GM19035 (cell line): ENCODE results near the gene NDUFA8.
"Not testable (repeated sequence)": the region's sequence is repeated elsewhere in the genome, so short reads cannot be mapped to it uniquely, and the experiment has no call there.

Experiments used
- ATAC-seq: cut with Tn5 transposase; IDR thresholded peaks from one replicate; pipeline ENCODE4 v1.9.1; 2021; ENCODE audit not compliant: unreplicated experiment

Gene NDUFA8

DNA sequence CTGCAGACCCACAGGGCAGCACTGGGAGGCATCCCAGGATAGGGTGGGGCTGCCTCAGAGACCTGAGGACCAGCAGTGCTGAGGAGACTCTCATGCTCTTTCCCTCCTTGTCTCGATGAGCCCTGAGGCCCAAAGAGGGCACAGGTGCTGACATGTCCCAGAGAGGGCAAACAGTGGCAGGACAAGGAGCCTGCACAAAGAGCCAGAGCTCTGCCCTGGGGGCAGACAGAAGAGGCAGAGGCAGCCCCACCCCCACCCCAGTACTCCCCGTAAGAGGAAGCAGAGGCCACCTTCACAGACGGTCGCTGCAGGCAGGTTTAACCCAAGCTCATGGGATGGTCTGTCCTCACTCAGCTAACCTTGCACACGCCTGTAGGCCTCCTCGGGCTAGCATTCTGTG, 37.1 kb downstream of the NDUFA8 start:
- ATAC-seq, result no peak

DNA sequence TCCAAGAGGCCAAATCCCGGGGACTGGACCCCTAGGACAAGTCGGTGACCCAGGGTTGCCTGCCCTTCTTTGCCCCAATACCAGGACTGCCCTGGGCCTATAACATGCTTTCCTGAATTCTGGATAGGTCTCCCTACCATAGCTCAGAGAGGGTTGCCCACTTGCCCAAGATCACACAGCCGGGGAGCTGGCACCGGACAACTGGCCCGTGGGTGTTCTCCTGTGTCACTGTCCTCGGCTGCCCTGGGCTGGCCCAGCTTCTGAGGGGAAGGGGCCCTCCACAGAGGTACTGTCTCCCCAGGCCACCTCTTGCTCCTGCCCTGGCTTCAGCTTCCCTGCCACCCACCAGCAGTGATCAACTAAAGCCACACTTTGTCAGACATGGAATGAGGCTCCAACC, 37.6 kb downstream of the NDUFA8 start:
- ATAC-seq, result no peak

DNA sequence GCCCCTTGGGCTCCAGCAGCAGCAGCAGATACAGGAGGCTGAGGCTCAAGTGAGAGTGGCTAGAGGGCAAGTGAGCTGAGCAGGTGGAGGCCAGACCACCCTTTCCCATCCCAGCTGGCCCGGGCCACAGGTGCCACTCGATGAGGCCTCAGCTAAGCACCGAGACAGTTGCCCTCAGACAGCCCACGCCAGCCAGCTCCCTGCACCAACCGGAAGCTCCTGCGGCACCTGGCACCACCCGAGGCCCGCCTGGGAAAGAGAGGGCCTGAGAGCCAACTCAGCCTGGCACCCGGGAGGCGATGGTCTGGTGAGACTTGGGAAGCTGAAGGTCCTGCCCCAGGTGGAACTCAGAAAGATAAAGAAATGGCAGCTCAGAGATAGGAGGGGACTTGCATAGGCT, 38.2 kb downstream of the NDUFA8 start:
- no peak for ATAC-seq

DNA sequence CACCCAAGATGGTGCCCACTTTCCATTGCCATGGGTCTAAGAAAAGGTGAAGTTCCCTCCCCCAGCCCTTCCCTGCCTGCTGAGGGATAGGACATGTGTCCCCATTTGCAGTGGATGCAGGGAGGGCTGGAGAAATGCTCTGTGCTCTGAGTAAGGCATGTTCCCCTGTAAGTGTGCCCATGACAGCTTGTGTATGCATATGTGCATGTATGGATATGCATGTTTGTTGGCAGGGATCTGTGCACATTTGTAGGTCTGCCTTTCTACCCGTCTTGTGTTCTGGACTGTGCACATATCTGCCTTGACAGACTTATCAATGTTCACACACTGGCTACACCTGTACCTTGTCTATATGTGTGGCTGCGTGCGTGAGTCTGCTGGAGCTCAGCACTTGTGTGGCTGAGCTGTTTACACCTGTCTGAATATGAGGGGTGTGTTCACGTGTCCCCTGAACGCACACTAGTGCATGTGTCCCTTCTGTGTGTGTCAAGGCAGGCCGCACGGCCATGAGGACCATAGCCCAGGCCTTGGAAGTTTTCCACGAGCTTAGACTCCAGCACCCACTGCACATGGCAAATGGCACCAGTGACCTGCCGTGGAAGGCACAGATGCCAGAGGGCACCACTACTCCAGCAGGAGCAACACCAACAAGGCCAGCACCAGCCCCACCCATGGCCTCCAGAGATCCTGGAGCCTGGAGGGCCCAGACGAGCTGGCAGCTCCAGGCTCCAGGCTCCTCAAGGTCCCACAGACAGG, 39.1 kb downstream of the NDUFA8 start:
- ATAC-seq, result no peak

DNA sequence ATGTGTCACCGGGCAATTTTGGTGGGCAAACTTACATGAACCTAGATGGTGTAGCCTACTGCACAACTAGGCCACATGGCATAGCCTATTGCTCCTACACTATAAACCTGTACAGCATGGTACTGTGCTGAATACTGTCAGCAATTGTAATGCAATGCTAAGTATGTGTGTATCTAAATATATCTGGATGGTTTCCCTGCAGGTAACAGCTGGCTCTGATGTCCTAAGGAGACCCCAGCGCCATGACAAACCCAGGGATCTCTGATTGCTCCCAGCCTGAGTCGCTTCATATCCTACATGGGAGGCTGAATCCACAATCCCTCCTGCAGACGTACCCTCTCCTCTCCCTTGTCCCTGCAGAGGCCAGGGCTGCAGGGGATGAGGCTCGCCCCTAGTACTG, 39.9 kb downstream of the NDUFA8 start:
- no peak for ATAC-seq

DNA sequence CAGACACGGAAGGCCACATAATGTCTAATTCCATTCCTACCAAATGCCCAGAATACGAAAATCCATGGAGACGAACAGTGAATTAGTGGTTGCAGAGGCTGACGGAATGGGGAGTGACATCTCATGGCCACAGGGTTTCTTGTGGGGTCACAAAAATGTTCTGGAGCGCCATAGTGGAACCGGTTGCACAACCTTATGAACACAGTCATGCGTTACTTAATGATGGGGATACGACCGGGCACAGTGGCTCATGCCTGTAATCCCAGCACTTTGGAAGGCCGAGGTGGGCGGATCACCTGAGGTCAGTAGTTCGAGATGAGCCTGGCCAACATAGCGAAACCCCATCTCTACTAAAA, 40.4 kb downstream of the NDUFA8 start:
- ATAC-seq, result no peak

DNA sequence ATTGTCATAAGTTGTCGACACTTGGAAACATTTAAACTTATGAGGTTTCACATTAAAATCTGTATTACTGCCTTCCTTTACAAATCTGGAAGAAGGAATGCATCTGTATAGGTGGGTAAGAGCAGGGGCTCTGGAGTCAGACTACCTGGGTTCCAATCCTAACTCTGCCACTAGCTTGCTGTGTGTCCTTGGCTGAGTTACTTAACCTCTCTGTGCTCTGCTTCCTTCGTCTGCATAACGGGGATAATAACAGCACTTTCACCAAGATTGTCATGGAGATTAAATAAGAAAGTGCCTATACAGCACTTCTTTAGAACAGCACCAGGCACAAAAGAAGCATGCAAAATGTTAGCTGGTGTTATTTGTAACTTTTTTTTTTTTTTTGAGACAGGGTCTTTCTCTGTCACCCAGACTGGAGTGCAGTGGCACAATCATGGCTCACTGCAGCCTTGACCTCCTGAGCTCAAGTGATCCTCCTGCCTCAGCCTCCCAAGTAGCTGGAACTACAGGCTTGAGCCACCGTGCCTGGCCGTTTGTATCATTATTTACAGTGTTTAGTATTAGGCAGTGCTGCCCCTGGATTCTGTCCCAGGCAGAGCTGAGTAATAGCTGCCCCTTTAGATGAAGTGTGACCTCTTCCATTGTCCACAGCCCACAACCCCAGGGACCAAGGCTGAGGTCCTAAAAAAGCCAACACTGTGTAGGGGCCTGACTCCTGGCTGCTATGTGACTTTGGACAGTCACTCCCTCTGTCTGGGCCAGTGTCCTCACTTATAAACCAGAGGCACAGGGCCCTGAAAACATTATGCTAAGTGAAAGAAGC, 41.0 kb downstream of the NDUFA8 start:
- no peak for ATAC-seq

DNA sequence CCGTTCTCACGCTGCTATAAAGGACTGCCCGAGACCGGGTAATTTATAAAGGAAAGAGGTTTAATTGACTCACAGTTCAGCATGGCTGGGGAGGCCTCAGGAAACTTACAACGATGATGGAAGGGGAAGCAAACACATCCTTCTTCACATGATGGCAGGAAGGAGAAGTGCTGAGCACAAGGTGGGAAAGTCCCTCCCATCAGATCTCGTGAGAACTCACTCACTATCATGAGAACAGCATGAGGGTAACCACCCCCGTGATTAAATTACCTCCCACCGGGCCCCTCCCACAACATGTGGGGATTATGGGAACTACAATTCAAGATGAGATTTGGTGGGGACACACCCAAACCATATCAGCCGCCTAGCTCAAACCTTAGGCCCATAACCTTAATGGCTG, 42.3 kb downstream of the NDUFA8 start:
- ATAC-seq, result not testable (repeated sequence)

DNA sequence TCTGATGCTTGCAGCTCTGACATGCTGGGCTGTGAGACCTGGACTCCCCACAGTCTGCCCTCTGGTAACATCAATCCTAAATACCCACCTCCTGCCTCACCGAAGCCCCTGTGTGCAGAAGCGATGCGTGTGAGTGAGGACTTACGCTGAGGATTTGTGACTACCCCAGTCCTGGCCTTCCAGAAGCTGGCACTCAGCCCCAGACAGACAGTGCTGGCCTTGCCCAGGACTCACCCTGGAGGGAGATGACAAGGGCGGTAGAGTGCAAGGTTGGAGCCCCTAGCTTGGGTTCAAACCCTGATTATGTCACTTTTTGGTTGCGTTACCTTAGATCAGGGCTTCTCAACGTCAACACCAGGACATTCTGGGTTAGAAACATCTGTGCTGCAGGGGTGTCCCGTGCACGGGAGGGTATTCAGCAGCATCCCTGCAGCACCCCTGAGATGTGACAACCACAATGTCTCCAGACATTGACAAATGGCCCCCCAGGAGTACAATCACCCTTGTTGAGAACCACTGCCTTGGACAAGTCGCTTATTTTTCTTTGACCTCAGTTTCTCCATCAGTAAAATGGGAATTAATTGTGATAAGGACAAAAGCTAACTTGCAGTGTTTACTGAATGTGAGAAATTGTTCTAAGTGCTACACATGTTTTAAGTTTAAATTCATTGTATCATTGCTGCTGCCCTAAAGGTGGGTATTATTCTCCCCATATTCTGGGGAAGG, 43.0 kb downstream of the NDUFA8 start:
- ATAC-seq, result no peak

DNA sequence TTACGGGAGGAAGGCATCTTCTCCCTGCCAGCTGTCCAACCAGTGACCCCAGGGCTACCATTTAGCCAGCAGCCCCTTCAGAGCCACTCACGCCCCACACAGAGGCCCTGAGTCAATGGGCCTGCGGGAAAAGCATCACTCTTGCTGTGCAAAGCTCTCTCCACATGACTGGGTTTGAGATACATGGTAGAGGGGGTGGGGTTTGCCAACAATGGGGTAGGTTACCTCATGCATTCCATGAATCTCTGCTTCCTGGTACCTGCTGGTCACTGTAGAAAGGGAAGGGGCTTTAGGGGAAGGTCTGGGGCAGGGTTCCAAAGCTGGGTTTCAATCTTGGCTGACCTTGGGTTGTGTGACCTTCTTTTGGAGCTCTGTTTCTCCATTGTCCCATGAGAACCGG, 43.5 kb downstream of the NDUFA8 start:
- no peak for ATAC-seq

DNA sequence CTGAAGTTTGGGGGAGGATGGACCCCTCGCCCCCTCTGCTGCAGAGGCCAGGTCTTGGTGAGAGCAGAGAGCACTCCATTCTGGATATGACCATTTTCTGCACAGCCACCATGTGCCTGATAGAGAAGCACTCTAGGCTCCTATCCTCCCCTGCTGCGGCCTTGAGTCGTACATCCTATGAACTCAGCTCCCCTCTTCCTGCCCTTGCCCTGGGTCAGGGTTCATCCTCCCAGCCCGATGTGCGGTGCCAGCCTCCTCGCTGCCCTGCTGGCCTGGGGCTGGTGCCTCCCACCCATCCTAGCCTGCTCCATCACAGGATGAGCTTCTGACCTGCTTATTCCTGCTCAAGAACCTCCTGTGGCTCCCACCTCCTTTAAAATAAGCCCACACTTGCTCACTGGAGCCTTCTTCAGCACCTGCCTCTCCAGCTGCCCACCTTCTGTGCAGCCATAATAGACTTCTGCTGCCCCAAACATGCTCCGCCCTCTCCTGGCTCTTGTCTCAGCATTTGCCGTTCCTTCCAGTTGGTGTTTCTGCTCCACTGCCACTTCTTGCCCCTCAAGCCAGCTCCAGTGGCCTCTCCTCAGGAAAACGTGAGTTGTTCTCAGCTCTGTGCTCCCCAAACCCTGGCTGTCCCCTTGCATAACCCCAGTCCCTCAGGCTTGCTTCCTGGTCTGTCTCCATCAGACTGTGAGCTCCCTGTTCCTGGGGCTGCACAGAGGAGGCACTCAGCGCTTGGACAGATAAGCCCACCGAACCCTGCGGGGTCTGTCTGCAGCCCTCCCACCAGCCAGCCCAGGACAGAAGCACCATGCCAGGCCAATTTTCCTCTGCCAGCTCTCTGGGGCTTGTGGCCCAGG, 44.2 kb downstream of the NDUFA8 start:
- ATAC-seq, result no peak

DNA sequence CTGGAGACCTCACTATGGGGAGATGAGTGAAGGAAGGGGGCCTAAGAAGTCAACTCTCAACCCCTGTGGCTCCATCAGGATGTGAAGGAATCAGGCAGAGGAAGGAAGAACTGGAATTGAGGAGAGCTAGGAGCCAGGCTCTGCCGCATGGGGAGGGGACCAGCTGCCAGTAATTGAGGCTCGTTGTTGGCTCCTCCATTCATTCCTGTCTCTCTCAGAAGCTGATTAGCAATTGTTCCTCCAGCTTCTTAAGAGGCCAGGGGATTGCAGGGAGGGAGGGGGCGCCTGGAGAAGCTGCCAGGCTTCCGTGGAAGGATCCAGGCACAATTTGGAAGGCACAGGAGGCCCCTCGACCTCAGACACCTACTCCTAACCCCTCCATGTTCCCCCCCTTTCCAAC, 46.0 kb downstream of the NDUFA8 start:
- ATAC-seq, result no peak

DNA sequence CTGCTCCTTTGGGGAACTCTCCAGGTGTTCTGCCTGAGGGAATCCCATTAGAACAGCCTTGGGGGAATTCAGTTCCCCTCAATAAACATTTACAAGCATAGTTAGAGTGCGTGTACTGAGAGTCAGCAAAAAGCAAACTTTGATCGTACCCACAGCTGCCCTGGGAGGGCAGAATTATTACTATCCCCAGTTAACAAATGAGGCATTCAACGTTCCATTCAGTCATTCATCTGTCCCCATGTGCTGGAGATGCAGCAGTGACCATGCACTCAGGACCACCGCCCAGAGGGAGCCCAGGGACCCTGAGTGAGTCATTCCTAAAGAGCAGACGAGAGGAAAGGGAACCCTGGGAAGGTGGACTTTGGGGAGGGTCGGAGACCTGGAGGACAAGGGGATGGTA, 47.3 kb downstream of the NDUFA8 start:
- no peak for ATAC-seq

DNA sequence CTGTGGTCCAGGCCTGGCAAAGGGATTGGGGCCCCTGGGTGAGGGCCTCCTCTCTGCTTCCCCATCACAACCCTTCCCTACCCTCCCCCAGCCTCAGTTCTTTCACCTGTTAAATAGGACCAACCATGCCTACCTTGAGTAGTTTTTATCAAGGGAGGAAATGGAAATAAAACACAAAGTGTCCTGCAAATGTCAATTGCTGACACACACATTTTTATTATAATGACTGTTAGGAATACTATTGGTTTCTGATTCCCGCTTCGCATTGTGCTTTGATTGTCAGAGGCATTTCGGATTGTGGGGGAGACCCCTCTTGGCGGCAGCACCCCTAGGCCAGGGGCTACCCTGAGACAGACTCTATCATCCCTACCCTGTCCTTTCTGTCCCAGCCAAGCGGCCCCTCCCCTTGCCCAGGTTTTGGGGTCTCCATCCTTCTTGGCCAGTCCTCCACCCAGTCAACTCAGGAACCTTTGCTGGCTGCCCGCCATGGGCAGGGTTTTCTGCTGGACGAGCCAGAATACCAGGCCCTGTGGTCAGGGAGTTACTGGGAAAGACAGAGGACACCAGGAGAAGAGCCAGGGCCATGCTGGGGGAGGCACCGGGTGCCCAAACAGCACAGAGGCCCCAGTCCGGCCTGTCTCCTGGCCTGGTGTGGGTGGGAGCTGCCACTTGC, 48.0 kb downstream of the NDUFA8 start:
- no peak for ATAC-seq

DNA sequence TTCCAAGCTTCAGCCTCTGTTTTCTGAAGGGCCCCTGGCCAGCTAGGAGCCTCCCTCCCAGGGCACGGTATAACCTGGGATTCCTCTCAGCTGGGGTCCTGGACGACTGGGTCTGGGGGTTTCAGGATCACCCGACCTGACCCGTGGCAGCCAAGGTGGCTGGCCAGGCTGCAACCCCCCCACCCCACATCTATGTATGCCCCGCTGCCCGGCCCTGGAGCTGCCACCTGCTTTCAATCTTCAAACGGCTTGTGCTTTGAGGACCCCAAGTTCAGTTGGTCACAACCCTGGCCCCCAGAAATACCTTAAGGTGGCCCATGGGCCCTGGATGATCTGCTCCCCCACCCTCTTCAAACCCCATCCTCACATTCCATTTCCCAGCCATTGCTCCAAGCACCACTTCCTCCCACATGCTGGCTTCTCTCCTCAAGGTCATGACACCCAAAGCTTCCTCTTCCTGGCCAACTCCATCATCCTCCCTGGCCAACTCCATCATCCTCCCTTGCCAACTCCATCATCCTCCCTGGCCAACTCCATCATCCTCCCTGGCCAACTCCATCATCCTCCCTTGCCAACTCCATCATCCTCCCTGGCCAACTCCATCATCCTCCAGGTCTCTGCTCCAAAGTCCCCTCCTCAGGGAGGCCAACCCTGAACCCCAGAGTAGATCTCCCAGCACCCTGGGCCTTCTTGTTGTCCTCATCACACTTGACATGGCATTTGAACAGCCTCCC, 49.3 kb downstream of the NDUFA8 start:
- ATAC-seq, result no peak

DNA sequence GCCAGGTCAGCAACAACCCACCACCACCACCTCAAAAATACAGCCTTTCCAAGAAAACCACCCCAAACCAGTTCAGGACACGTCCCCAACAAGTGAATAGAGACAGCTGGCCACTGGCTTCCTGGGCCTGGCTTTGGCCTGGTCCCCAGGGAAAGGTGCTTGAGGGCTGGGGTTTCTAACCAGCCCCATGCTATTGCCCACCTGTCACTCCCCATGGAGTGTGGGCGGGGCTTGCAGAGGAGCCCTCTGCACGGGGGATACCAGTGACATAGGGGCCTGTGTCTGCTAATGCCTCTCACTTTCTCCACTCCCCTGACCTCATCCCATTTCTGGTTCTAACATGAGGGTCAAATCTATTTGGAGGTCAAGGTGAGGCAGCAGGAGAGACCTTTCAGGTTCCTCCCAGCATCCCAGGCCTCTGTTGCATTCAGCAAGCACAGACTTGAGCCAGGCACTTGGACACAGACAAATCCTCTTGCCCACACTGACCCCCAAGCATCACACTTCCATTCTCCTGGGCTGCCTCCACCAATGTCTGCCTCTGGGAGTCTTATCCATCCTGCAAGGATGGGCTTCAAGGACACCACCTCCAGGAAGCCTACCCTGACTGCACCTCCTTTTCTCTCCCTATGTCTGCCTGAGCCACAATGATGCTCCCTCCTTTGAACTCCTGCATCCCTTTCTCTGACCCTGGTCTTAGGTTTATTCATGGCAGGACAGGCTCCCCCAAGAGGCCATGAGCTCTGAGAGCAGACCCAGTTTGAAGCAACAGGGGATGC, 50.4 kb downstream of the NDUFA8 start:
- ATAC-seq, result no peak

DNA sequence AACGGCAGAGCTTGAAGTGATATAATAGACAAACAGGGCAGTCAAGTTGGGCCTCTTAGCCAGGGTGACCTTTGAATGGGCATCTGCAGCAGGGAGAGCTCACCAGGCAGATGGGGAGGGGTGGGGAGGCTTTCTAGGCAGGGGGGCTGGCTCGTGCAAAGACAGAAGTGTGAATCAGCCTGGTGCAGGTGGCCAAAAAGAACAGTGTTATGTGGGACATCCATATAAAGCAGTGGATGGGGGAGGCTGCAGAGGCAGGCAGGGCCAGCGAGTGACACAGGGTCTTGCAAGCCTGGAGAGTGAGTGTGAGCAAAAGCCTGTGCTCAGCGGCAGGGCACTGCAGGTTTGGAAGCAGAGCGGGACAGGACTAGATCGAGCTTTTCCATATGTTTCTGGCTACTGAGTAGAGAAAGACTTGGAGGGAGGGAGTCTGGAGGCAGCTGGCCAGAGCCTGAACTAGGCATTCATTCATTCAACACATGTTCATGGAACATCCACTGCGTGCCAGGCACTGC, 52.2 kb downstream of the NDUFA8 start:
- ATAC-seq, result no peak

DNA sequence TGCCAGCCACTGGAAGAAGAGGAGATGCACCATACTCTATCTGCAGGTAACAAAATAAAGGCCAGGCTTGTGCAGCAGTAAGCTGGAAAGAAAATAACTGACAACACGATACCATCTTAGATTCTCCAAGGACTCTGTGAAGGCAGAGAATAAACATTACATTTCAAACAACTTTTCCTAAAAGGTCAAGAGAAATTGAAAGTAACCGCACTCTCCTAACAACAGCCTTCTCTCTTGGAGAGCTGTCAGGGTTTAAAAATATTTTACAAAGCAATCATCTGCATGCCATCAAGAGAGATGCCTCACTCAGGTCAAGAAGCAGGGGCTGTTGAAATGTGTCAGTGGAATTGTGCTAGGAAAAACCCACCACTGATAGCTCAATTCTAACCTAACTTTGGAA, 53.0 kb downstream of the NDUFA8 start:
- no peak for ATAC-seq

DNA sequence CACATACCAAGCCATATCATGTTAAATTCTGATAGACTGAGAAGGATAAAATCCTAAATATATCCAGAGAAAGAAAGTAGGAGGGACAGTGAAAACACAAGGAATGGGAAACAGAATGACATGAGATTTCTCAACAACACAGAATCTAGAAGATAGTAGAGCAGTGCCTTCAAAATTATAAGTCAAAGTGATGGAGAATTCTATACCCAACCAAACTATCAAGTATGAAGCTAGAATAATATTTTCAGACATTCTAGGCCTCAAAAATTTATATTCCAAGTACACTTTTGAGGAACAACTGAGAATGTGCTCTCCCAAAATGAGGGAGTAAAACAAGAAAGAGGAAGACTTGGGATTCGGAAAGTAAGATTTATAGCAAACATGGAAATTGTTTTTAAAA, 55.6 kb downstream of the NDUFA8 start:
- ATAC-seq, result no peak
